ENCODE data around the gene FAM32A.

- TF ChIP-seq CTCF (IDR thresholded peaks at IDR 0.05) (no peak), POLR2AphosphoS5 (IDR thresholded peaks at IDR 0.05; ENCODE audit: low read depth, low read length) (no peak), REST (IDR thresholded peaks at IDR 0.05; ENCODE audit: insufficient read depth in 1 of 2, low read depth in 2 of 2, low read length in 1 of 2) (no peak), SIN3A (IDR thresholded peaks at IDR 0.05; ENCODE audit: borderline replicate concordance, insufficient read depth, low read depth, low read length) (no peak), TCF7L2 (IDR thresholded peaks at IDR 0.05; ENCODE audit: low read depth, low read length) (no peak)
Measured at GRCh38 chr19:16156904-16157303, 28.3 kb upstream of the FAM32A start.
